CD4-positive, alpha-beta T cell treated with Interleukin-21 for 1 hour (primary cell): Measurements from ENCODE around the gene PPP2R2C.
A peak's percentile ranks its signal among the peaks of the same experiment; 100 is the strongest.

ENCODE experiments used
- DNase-seq: peaks from one replicate; pipeline ENCODE4 v3.0.0-alpha.2; 2020

Gene PPP2R2C

DNA sequence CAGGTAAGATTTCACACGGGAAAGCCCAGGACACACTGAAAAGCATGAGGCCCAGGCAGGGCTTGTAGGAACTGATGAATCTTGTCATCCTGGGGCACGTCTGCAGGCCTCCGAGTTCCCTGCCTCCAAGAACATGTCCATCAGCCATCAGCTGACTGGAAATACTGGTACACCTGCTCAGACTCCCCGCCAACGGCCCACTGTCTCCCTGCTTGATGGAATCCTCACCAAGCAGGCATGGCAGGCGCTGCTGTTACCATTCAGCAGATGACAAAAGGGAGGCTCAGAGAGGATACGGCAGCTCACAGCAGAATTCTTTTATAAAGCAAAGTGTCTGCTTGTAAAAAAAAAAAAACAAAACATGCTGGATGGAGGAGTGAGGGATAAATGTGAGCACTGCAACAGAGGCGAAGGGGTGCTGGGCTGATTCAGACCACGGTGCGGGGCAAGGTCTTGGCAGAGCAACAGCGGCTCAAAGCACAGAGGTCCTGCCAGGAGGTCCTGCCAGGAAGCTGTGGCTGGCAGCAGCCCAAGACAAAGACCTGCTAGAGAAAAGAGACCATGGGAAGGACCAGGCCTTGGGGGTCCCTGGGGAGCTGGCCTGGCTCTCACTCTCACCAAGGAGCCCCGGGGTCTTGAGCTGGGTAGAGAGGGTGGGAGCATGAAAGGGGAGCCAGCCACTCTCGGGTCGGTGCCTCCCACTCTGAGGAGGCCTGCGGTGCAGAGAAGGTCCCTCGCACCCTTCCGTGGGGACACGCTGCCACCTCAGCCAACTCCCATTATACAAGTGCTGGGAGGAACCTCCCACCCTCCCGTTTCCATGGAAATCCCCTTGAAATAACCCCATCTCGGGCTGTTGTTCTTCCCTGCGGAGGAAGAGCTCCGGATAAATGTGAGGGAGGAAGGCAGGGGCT is 25.6 kb downstream of the PPP2R2C start:
- DNase-seq: no peak

DNA sequence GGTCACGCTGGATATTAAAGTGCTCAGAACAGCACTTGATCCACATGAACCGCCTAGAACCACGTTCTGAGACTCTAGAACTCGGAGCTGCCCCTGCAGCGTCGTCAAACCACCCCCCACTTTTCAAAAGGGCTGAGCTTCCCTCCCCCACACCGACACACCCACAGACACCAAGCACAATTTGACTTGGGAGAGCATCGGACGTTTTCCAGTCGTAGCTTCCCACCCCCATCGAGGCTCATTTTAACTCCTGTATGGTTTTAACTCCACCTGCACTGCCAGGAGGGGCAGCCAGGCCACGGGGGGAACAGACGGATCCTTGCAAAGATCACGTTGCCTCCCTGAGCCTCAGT is 26.3 kb downstream of the PPP2R2C start:
- no peak for DNase-seq

- no peak for DNase-seq
Measured at GRCh38 chr4:6445403-6446129, 26.8 kb downstream of the PPP2R2C start.

- DNase-seq: no peak
Measured at GRCh38 chr4:6444582-6444981, 27.8 kb downstream of the PPP2R2C start.

GRCh38 chr4:6443035-6444023 is 29.1 kb downstream of the PPP2R2C start:
- DNase-seq: peak; percentile 14

DNA sequence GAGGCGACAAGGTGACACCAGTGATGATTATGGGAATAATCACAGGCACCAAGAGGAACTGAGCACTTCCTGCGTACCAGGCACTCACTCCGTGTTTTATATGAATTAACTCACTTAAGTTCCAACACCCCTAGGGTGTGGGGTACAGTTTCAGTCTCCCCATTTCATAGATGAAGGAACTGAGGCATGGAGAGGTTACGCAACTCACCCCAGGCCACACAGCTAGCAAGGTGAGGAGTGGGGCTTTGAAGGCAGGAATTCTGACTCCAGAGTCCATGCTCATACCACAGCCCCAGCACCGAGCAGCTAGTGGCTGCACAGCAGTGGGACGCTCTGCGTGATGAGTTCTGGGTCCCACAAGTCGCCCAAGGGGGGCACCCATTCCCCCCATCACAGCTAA is 29.9 kb downstream of the PPP2R2C start:
- DNase-seq: no peak

DNA sequence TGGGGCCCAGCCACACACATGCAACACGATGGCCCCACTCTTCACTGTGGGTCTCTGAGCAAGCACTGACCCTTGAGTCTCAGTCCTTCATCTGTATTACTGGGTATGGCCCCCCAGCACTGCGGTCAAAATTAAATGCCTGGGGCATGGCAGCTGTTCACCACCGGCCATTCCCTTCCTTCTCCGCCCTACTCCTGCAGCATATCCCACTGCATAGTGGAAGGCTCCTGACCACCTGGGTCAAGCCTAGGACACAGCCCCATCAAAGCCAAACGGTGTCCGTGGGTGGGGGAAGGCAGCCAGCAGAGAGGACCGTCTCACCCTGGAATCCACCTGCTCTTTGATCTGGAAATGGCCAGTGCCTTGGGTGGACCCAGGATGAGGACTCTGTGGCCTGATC is 30.7 kb downstream of the PPP2R2C start:
- no peak for DNase-seq

DNA sequence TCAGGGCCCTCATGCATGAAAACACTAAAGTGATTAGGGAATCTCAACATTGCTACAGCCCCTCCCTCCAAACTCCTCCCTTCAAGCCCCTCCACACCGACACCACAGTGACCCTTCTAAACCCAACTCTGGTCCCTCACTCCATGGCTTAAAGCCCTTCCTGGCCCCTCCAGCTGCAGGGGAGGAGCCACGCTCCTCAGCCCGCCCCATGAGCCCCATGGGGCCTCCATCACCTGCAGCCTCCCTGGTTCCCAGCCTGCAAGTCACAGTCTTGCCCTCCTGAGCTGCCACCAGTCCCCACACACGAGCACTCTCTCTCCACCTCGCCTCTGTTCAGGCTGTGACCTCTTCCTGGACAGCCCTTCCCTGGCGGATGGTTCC is 31.2 kb downstream of the PPP2R2C start:
- DNase-seq: no peak

DNA sequence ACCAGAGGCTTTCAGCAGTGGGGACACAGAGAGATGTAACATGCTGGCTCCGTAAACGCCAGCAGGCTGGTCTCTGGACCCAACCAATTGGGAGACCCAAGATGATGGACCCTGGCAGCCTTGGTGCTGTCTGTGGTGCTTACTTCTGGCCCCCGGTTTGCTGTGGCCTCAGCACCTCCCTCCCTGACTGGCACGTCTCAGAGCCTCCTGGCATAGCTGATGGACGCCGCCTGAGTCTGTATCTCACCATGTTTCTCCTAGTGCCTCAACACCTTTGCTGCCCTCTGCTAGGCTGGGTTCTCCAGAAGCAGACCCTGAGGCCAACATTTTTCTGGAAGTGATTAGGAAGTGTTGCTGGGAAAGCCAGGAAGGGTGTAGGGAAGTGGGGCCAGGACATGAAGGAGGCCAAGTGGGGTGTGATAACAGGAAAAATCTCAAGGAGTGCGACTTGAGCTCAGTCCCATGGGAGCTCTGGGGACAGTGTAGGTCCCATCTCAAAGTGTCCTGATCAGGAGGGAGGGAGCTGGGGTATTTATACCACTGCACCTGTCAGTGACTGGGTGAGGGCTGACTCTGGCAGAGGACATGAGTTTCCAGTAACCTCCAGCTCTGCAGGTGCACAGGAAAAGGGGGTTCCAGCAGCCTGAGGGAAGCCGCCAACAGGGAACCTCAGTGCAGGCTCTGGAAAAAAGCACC is 31.8 kb downstream of the PPP2R2C start:
- no peak for DNase-seq

DNA sequence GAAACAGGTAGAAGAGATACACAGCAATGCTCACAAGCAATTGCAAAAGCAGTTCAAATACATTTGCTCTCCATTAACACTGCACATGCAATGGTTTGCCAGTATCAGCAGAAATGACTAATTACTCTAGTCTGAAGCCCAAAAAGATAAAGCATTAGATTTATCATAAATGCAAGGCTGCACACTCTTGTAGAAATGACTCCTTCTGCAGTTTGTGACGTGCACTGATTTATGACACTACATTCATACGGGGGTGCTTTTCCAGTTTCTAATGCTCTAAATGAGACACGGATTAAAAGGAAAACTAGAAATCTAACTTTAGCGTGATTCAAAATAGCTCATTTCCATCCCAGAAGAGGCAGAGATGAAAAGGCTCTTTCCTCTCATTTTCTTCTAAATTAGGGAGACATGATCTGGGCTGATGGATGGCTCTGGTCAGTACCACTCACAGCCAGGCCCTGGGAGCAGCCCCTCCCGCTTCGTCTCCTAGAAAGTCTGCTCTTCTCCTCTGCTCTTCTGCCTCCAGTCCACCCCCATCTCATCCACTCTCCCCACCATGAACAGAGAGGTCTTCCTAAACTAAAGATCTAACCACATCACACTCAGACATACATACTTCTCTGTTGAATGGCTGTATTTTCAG is 33.2 kb downstream of the PPP2R2C start:
- DNase-seq: no peak

DNA sequence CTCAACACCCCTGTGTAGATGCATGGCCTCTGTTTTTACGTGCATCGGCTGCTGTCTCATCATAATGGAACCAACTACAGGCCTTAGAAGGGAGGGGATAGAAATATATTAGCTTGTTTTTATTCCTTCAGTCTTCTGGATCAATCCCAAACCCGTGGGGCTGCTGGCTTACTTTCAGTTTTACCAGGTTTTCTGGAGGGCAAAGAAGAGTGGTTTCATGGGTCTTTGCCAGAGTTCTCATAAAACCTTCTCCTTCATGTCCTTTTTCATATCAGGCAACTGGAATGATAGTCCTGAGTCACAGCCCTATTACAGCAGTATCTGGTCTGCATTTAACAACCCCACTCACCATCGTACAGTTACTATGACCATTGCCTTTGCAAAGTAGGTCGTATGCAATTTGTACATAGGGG is 34.6 kb downstream of the PPP2R2C start:
- no peak for DNase-seq

- no peak for DNase-seq
Measured at GRCh38 chr4:6435010-6435409, 37.4 kb downstream of the PPP2R2C start.

- DNase-seq: no peak
Measured at GRCh38 chr4:6430927-6431326, 41.5 kb downstream of the PPP2R2C start.

DNA sequence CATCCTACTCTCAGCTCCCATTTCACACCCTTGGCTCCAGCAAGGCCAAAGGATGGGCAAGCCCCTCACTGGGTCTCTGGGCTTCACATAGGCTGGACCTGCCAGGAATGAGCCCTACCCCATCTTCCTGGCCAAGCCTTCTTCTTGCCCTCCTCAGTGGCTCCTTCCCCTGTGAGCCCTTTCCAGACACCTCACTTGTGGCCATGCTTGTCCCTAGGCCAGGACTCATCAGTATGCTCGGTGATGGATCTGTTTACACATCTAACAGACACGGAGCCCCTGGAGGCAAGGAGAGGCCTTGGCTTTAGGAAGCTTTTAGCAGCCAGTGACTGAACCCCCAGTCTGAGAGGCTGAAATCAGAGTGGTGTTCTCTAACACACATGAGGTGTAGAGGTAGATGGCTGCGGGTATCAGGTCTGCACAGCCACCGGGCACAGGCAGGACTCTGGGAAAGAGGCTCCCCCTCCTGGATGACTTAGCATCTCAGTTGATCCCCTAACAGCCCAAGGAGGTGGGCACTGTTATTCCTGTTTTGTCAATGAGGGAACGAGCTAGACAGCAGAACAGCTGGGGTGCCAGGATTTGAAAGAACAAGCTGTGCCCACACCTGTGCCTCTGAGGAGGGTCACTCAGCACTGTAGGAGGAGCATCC is 44.8 kb downstream of the PPP2R2C start:
- DNase-seq: no peak

- DNase-seq: no peak
Measured at GRCh38 chr4:6426571-6427438, 45.6 kb downstream of the PPP2R2C start.

DNA sequence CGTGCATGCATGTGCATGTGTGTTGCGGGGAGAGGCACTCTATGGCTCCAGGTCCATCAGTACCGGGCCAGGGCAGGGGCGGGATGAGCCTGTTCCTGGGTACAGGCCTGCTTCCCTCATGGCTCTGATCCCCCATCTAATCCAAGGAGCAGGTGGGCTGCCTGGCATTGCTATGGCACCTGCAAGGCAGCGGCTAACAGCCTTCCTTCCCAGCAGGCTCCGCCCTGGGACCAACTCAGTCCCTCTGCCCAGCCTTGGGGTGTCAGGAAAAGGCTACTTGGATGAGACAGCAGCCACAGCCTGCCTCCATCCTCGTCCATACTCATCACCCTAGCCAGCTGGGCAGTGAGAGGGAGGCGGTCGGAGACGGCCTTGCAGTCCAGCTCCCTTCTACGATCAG is 46.5 kb downstream of the PPP2R2C start:
- no peak for DNase-seq

GRCh38 chr4:6425336-6425735 is 47.1 kb downstream of the PPP2R2C start:
- peak; percentile 14 for DNase-seq

- DNase-seq: no peak
Measured at GRCh38 chr4:6424425-6424824, 48.0 kb downstream of the PPP2R2C start.

DNA sequence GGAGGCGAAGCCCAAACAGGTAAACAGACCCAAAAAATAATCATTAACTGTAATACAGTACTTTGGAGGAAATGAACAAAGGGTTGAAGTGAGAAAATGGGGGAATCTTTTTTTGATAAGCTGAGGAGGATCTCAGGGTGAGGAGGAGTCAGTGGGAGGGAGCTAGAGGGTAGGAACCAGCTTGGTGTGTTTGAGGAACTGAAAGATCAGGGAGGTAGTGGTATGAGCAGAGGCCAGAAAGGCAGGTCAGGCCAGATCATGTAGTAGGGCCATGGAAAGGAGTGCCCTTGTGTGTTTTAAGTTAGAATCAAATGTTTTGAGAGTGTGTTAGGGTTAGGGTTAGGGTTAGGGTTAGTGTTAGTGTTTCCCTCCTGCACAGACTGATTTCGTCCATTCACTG is 48.8 kb downstream of the PPP2R2C start:
- no peak for DNase-seq

DNA sequence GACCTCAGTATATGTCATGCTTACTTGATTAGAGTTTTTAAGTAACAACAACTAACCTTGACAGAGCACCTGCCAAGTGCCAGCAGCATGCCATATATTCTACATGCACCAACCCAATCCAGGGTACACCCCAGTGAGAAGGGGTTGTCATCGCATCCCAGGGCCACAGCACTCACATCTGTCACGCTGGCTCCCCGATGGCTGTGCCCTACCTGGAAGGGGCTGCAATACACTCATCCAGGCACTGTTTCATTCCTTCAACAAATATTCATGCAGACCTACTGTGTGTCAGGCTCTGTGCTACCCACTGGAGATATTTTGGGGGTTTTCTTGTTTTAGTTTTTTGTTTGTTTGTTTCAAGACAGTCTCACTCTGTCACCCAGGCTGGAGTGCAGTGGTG is 49.5 kb downstream of the PPP2R2C start:
- DNase-seq: no peak
